GM10248 (cell line): Measurements from ENCODE around the gene MAP3K4.

Experiments used
- CTCF ChIA-PET: fragments of 300-600 bp; sonication (Branson Sonifier 250); formaldehyde crosslinking; extraction: SDS; loops from one replicate; lab custom pipeline; 2021; ENCODE audit warnings: antibody characterized with exemption; lab: Yijun Ruan, JAX
- POLR2A ChIA-PET: fragments of 350-650 bp; sonication (Branson Sonifier 250); formaldehyde crosslinking; extraction: SDS; loops from one replicate; lab custom pipeline; 2020; ENCODE audit warnings: antibody characterized with exemption; lab: Yijun Ruan, JAX
- DNase-seq: peaks from one replicate; pipeline ENCODE4 v3.0.0; 2012; ENCODE audit errors: extremely low spot score
- CTCF ChIP-seq: IDR thresholded peaks from 2 replicates; pipeline ENCODE4 v1.5.1; 2012; ENCODE audit warnings: mild to moderate bottlenecking, low read depth; ENCODE audit errors: extremely low read depth, missing control alignments, control extremely low read depth

Gene MAP3K4

GRCh38 chr6:161127071-161127740, 135.6 kb downstream of the MAP3K4 start:
- no peak for DNase-seq
- TF ChIP-seq CTCF, result no peak
- ChIA-PET POLR2A (no interaction called here), CTCF (interaction anchor here (1.3 to 3.2 kb wide), 4 partner anchors 11 to 246 kb away, joined by 3 to 12 read pairs (median 6); no protein-coding TSS in a partner anchor)

- no peak for DNase-seq
- ChIA-PET CTCF (interaction anchor here (1.1 to 3.2 kb wide), 4 partner anchors 10 to 242 kb away, joined by 3 to 12 read pairs (median 4); no protein-coding TSS in a partner anchor), POLR2A (interaction anchor here (0.5 kb wide), 1 partner anchor 166 kb away, joined by 3 read pairs; no protein-coding TSS in a partner anchor)
- TF ChIP-seq CTCF, result no peak
Observed at GRCh38 chr6:161128230-161128629, 136.7 kb downstream of the MAP3K4 start.

GRCh38 chr6:161128680-161129196, 137.2 kb downstream of the MAP3K4 start:
- POLR2A ChIA-PET, result no interaction called here
- DNase-seq, result no peak
- no peak for TF ChIP-seq CTCF
- CTCF ChIA-PET, result interaction anchor here (1.1 to 3.2 kb wide), 4 partner anchors 9 to 242 kb away, joined by 3 to 12 read pairs (median 4); no protein-coding TSS in a partner anchor

- ChIA-PET POLR2A (no interaction called here), CTCF (no interaction called here)
- no peak for TF ChIP-seq CTCF
- no peak for DNase-seq
Observed at GRCh38 chr6:161130541-161130940, 139.0 kb downstream of the MAP3K4 start.

- no peak for DNase-seq
- no peak for TF ChIP-seq CTCF
- ChIA-PET CTCF (no interaction called here), POLR2A (no interaction called here)
Observed at GRCh38 chr6:161130967-161131766, 139.6 kb downstream of the MAP3K4 start.

- CTCF ChIA-PET, result interaction anchor here (9.5 kb wide), 1 partner anchor 240 kb away, joined by 110 read pairs; no protein-coding TSS in a partner anchor
- POLR2A ChIA-PET, result no interaction called here
- DNase-seq, result no peak
- TF ChIP-seq CTCF, result no peak
Observed at GRCh38 chr6:161132384-161132783, 140.8 kb downstream of the MAP3K4 start.
